Large intestine (tissue), 3 donors: ENCODE results near the gene POLN. TPM values are rescaled to one million over a fixed set of nuclear protein-coding genes. Genes with fewer than 3 reads are reported as not detected.

Experiments
- DNase-seq, 2 donors: peaks; one replicate each; pipeline versions ENCODE4 v3.0.0 to v3.0.0-alpha.2; 2013
- H3K27ac ChIP-seq: one replicate; pipeline ENCODE4 v1.5.1; 2013; ENCODE audit warnings: low read length
- H3K27me3 ChIP-seq: 2 replicates; pipeline ENCODE4 v1.6.1; 2013; ENCODE audit warnings: low read length; ENCODE audit not compliant: control insufficient read depth, insufficient read depth
- H3K36me3 ChIP-seq: 2 replicates; pipeline ENCODE4 v1.6.1; 2013; ENCODE audit warnings: low read length; ENCODE audit not compliant: control insufficient read depth, insufficient read depth
- H3K4me1 ChIP-seq: one replicate; pipeline ENCODE4 v1.6.1; 2013; ENCODE audit warnings: low read length; ENCODE audit not compliant: control insufficient read depth, insufficient read depth
- H3K4me3 ChIP-seq: one replicate; pipeline ENCODE4 v1.5.1; 2013; ENCODE audit warnings: low read length
- H3K9me3 ChIP-seq: one replicate; pipeline ENCODE4 v1.6.1; 2013; ENCODE audit warnings: mild to moderate bottlenecking, low read depth, low read length, moderate library complexity; ENCODE audit not compliant: control insufficient read depth
- WGBS: methylation state at CpG from one replicate; pipeline ENCODE4 v1.1.5; 2013; ENCODE audit warnings: low lambda C conversion rate; ENCODE audit not compliant: insufficient coverage; 5-methylcytosine and 5-hydroxymethylcytosine counted together
- polyA plus RNA-seq: library from polyadenylated mRNA; unstranded; fragments of 120-200 nt; gene quantifications from one replicate; pipeline ENCODE4 v1.2.1, GENCODE V29; 2013

The POLN gene
- polyA plus RNA-seq, 1 donor, result 2.3 TPM

DNA sequence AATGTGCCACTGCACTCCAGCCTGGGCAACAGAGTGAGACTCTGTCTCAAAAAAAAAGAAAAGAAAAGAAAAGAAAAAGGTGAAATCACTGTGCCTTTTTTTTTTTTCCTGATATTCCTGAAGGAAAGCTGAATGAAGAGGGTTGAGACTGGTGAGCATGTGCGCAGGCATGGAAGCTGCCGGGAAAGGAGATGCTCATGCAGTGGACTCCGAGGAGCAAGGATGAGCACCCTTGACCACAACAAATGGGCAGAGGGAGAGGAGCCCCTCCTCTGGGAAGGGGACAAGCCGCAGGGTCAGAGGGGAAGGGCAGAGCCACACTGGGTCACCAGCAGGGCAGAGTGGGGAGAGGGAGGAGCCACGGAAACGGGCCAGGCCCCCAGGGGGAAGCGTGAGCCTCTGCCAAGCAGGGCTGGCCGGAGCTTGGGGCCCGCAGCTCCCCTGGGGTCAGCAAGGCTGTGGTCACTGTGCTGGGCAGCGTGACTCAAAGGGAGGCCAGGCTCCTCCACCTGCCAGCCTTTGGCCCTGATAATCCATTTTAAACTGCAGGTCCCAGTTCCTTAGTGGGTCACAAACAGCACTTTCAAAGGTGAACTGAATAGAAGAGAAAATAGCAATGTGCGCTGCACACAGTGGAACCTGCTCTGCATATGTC lies 102.9 kb downstream of the POLN start:
- Histone ChIP-seq H3K9me3 (no peaks in the 10 kb centered on the region), H3K27ac (no peak overlapping the region), H3K27me3 (no peaks in the 10 kb centered on the region), H3K36me3 (no peaks in the 10 kb centered on the region), H3K4me1 (no peaks in the 10 kb centered on the region), H3K4me3 (no peak overlapping the region)
- DNase-seq, result no peak
- no CpG with 5 or more reads among the region's 11 CpGs for WGBS

DNA sequence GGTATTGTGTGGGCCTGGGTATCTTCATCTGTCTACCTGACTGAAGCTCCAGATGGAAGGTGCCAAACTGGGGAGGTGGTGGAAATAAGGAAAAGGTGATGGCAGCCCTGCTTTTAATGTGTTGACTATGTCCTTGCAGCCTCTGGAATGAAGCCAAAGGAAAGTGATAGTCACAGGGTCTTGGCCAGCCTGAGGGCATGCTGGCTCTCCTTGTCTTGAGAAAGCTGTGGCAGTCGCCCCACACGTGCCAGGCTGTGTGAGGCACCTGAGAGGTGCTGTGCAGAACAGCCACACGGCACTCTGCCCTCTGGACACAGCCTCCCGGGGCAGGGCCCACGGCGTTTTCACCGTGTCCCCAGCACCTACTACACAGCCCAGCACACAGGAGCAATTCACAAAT lies 105.2 kb downstream of the POLN start:
- Histone ChIP-seq H3K4me1 (no peaks in the 10 kb centered on the region), H3K27ac (no peak overlapping the region), H3K27me3 (no peaks in the 10 kb centered on the region), H3K9me3 (no peaks in the 10 kb centered on the region), H3K4me3 (no peak overlapping the region), H3K36me3 (no peaks in the 10 kb centered on the region)
- DNase-seq, result no peak
- WGBS, result 90% methylated on average over 2 of the region's 7 CpGs

DNA sequence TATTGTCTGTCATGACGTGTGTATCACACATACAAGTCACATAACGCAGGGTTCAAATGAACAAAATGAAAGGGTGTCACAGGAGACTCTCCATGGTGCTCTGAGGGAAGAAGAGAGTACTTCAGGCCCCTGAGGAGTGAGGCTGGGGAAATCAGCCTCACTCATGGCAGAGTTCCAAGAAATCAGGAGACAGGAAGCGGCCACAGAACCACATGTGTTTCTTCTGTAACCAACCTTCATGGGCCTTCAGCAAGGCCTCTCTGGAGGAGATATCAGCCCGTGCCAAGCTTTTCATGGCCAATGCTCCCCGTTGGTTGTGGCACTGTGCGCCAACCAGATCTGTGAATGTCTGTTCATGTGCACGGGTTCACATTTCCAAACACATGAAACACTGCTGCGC lies 106.8 kb downstream of the POLN start:
- H3K4me3 ChIP-seq, result no peak overlapping the region
- H3K9me3 ChIP-seq, result peaks cover 2% of the 10 kb centered on the region
- WGBS, result no CpG with 5 or more reads among the region's 8 CpGs
- H3K27ac ChIP-seq, result no peak overlapping the region
- H3K36me3 ChIP-seq, result no peaks in the 10 kb centered on the region
- no peaks in the 10 kb centered on the region for H3K4me1 ChIP-seq
- DNase-seq, result peak in 1 of 2 donors; percentile 24
- no peaks in the 10 kb centered on the region for H3K27me3 ChIP-seq

DNA sequence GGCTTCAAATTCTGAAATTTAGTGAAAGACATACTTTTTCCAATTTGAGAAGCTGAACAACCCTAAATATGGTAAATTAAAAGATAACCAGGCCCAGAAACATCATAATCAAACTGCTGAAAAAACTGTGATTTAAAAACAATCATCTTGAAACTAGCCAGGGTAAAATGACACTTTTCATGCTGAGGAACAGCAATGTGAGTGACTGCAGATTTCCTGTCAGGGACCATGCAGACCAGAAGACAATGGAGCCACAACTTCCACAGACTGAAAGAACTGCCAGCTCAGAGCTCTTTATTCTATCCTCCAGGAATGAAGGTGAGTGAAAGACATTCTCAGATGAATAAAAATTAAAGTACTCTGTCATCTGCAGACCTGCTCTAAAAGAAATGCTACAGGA lies 109.5 kb downstream of the POLN start:
- no peak for DNase-seq
- peaks cover 2% of the 10 kb centered on the region for H3K9me3 ChIP-seq
- no peaks in the 10 kb centered on the region for H3K4me1 ChIP-seq
- no peak overlapping the region for H3K4me3 ChIP-seq
- H3K27me3 ChIP-seq, result no peaks in the 10 kb centered on the region
- H3K36me3 ChIP-seq, result no peaks in the 10 kb centered on the region
- no peak overlapping the region for H3K27ac ChIP-seq

DNA sequence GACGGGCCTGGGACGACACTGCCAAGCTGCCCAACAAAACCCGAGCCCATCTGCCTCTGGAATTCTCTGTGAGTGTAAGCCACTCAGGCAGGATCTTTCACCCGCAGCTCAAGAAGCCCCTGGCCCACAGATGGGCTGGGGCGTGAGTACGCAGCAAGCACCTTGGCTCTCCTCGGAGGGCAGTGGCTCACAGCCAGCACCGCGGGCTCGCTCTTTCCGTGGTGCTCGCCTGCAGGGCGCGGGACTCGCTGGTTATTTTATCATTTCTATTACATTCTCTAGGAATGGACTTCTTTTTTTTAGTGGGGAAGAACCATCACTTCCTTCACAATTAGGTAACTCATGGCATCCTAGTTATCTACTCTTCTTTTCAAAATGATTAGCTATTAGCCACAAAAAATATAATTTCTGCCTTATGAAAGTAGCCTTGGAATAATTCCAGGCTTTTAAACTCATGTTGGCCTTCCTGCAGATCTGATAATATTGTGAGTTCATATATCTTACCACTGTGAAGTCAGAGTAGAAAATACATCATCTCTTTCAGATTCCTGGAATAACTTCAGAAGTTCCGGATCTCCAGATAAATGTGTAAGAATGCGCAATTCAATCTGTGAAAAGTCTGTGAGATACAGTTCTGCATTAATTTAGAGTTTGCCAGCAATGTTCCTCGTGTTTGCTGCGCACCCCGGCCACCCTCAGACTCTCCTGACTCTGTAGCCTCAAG lies 114.2 kb downstream of the POLN start:
- no peaks in the 10 kb centered on the region for H3K4me1 ChIP-seq
- H3K9me3 ChIP-seq, result peaks cover 2% of the 10 kb centered on the region
- H3K36me3 ChIP-seq, result no peaks in the 10 kb centered on the region
- H3K27ac ChIP-seq, result no peak overlapping the region
- H3K4me3 ChIP-seq, result no peak overlapping the region
- H3K27me3 ChIP-seq, result no peaks in the 10 kb centered on the region
- WGBS, result no CpG with 5 or more reads among the region's 20 CpGs
- DNase-seq, result no peak

DNA sequence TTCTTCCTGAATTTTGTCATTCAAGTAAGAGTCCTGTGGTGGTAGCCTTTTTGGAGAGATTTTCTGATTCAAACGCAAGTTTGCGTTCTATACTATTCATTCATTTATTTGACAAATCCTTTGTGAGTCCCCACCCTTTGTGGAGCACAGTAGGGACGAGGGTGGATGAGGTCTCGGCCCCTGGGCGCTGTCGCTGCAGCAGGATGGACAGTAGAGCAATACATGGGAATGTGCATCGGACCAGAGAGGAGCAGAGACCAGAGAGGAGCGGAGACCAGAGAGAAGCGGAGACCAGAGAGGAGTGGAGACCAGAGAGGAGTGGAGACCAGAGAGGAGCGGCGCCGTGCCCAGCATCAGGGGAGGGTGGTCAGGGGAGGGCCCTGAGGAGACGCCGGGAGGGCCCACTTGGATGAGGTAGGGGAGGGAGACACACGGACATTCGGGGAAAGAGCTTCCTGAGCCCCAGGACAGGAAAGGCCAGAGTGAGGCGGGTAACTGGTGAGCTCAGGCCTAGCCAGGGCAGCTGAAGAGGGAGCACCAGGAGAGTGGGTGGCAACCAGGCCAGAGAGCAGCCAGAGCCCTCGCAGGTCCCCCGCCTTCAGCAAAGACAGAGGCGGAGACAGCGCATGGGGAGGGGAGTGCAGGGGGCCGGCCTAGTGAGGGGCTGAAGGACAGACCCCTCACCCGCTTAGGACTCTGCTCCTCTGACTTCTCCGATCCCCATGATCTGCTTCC lies 115.4 kb downstream of the POLN start:
- Histone ChIP-seq H3K27ac (no peak overlapping the region), H3K4me1 (no peaks in the 10 kb centered on the region), H3K9me3 (peaks cover under 1% of the 10 kb centered on the region), H3K4me3 (no peak overlapping the region), H3K36me3 (no peaks in the 10 kb centered on the region), H3K27me3 (no peaks in the 10 kb centered on the region)
- WGBS, result 95% methylated on average over 3 of the region's 24 CpGs
- peak in 1 of 2 donors; percentile 15 for DNase-seq

DNA sequence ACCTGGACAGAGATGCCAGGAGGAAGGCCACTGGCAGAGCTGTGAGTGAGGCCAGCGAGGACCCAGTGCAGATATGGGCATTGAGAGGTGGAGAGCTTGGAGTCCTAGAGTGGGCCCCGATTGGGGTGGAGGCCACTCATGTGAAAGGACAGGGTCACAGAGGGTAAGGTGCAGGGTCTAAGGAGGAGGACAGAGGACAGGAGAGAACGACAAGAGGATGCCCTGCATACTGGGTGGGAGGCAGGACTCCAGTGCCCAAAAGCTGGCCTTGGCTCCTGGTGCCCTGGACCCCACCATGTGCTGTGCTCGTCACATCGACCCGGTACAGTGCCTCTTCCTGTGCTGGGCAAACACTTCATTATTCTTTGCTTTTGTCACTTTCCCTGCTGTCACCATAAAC lies 116.1 kb downstream of the POLN start:
- WGBS, result no CpG with 5 or more reads among the region's 6 CpGs
- Histone ChIP-seq H3K4me1 (no peaks in the 10 kb centered on the region), H3K4me3 (no peak overlapping the region), H3K9me3 (no peaks in the 10 kb centered on the region), H3K27ac (no peak overlapping the region), H3K36me3 (no peaks in the 10 kb centered on the region), H3K27me3 (no peaks in the 10 kb centered on the region)
- DNase-seq, result peak in 1 of 2 donors; percentile 17

DNA sequence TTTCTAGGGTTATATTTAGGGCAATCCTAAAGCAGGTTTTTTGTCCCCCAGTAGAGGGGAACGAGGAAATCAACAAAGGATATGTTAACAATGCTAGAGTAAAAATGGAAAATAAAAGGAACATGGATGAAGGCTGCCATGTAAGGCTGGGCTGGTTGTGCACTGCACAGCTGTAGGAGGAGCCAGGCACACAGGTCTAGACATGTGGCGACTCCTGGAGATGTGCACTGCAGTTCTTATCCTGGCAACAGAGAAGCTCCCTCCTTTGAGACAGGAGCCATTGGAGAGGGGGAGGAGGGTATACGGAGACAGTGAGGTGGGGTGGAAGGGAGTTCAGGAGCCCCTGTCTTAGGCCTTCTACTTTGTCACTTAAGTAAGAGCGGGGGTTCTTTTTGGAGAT lies 116.9 kb downstream of the POLN start:
- Histone ChIP-seq H3K4me1 (no peaks in the 10 kb centered on the region), H3K27ac (no peak overlapping the region), H3K36me3 (no peaks in the 10 kb centered on the region), H3K4me3 (no peak overlapping the region), H3K27me3 (no peaks in the 10 kb centered on the region), H3K9me3 (no peaks in the 10 kb centered on the region)
- 100% methylated on average over 1 of the region's 4 CpGs for WGBS
- no peak for DNase-seq

DNA sequence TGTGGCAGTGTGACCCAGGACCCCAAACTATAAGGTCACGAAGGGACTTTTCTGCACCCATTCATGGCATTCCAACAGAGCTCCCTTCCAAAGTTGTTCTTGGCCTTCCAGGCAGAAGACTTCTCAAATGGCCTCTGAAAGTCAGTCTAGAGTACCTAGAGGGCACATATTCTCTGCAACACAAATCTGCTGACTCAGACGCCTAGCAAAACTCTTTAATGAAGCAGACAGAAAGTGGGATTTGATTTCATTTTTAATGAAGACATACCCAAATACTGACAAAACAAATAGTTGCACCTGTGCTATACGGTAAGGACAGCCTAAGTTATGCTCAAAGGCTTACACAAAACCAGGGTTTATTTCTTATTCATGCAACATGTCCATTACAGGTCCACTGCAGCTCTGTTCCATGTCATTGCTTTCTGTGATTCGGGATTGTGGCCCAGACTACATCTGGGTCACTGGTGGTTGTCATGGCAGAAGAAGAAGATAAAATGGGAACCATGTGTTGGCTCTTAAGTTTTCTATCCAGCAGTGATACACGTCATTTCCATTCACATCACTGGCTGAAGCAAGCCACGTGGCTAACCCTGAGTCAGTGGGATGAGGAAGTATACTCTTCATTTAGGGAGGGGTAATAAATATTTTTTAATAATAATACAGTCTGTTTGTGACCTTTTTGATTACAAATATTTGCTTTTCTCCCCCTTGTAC lies 125.1 kb downstream of the POLN start:
- Histone ChIP-seq H3K4me3 (no peak overlapping the region), H3K36me3 (no peaks in the 10 kb centered on the region), H3K4me1 (no peaks in the 10 kb centered on the region), H3K27ac (no peak overlapping the region), H3K27me3 (no peaks in the 10 kb centered on the region), H3K9me3 (no peaks in the 10 kb centered on the region)
- no peak for DNase-seq
- WGBS, result 100% methylated on average over 1 of the region's 6 CpGs

DNA sequence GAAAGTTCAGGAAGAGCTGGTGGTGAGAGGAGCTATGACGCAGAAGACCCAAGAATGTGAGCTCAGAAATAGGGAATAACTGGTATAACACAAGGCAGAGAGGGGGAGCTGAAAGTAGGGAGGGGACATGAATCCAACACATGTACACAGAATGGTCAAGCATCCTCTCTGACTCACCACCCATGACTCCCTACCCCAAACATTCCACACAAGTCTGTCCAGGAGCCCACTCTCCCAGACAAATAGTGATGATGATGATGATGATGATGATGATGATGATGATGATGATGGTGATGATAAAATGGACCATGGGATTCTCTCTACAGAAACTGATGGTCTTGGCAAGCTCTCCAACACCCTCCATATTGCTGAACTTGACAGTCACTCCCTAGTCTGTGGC lies 136.4 kb downstream of the POLN start:
- Histone ChIP-seq H3K27me3 (peaks cover 2% of the 10 kb centered on the region), H3K36me3 (no peaks in the 10 kb centered on the region), H3K4me3 (no peak overlapping the region), H3K9me3 (peaks cover 12% of the 10 kb centered on the region), H3K4me1 (no peaks in the 10 kb centered on the region), H3K27ac (no peak overlapping the region)
- DNase-seq, result no peak
- WGBS, result no CpG with 5 or more reads among the region's 1 CpG
